Measurements from ENCODE around the gene CDK17. TPM values are rescaled to one million over a fixed set of nuclear protein-coding genes. Genes with fewer than 3 reads are reported as not detected.

Gene CDK17
- total and polyA plus RNA-seq, 9 of the 15 experiments (the other 6 are each of a cell fraction or from before 2014, with no cell fraction given): 4.8 to 39.3 (median 21.6) TPM

- TF ChIP-seq SIRT6 (IDR thresholded peaks at IDR 0.05; ENCODE audit: low read depth, low read length) (no peak), L3MBTL2 (IDR thresholded peaks at IDR 0.05) (no peak), TFAM (CRISPR knock-in tag; conservative IDR thresholded peaks at IDR 0.05) (no peak)
Measured at GRCh38 chr12:96400631-96401075, 414 bp upstream of the CDK17 start (continued).

DNA sequence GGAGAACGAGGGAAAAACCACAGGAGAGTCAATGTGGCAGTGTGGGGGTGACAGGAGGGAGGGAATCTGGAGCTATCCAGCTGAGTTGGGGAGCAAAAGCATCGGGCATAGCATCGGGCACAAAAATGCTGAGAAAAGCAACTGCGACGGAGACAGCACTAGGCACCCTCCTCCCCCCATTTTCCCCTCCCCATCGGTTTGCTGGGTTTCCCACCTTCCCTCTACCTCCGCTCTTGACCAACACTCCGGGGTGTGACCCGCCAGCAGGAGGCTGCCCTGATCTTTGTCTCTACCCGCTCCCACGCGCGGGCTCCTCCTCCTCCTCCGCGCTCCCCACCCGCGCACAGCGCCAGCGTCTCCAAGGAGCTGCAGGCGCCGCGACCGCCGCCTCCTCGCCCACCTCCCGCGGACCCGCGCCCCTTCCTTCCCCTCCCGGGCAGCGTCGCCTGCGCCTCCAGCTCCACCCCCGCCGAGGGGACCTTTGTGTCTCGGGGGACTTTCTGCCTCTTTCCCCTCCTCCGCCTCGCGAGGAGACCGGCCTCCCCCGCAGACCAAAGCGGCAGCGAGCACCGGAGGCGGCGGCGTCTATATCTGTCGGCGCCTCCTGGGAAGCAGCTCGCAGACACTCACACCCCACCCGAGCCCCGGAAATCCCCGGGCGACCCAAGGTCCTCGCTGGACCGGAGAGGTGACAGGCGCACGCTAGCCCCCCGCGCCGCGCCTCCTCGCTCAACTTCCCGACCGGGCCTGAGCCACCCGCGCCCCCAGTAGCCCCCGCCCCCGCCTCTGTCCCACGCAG lies 920 bp downstream of the CDK17 start:
- Histone ChIP-seq H3K9me3 (replicated peaks; ENCODE audit: control insufficient read depth, insufficient read depth, low read depth, low read length) (no peaks in the 10 kb centered on the region), H3K4me1 (replicated peaks in 1 of 2; ENCODE audit: control insufficient read depth in 2 of 2, insufficient read depth in 2 of 2, low read length in 2 of 2) (peaks cover 10% of the 10 kb centered on the region in 2 experiments; a peak in 3 of 5 replicates), H3K27ac (ENCODE audit: extremely low read depth, low read depth, low read length) (peak overlapping the region; percentile 96), H3K4me3 (peak overlapping the region; percentile 90), H3K4me2 (ENCODE audit: insufficient read depth, low read length) (peak overlapping the region; percentile 94), H3K27me3 (ENCODE audit: control insufficient read depth in 2 of 2, insufficient read depth in 2 of 2, low read length in 2 of 2) (no peaks in the 10 kb centered on the region), H4K20me1 (replicated peaks; ENCODE audit: control insufficient read depth, insufficient read depth, low read length) (peaks cover 7% of the 10 kb centered on the region), H3K79me2 (ENCODE audit: control insufficient read depth, insufficient read depth, low read length) (peaks cover 59% of the 10 kb centered on the region), H2AFZ (ENCODE audit: low read depth, low read length) (peak overlapping the region; percentile 77), H3K9ac (ENCODE audit: insufficient read depth in 1 of 2, low read depth in 2 of 2, low read length in 2 of 2) (peak overlapping the region; percentile 86 to 98), H3K9me1 (ENCODE audit: control insufficient read depth, insufficient read depth, low read length) (no peaks in the 10 kb centered on the region), H3K36me3 (ENCODE audit: control insufficient read depth, insufficient read depth, low read length) (no peaks in the 10 kb centered on the region; the same call in 2 of the 3 replicates)
- no TSS peak for BruUV-seq (replicated peaks)
- 0% methylated on average over 8 of the region's 70 CpGs for WGBS (ENCODE audit: insufficient coverage, low coverage, missing lambda C conversion rate)
- DNase-seq (ENCODE audit: extremely low read depth in 1 of 4, low spot score in 3 of 4) (peak; percentile 66 to 85 (median 72)), ATAC-seq (peak; percentile 74), FAIRE-seq (no peak)
- POLR2A ChIA-PET: interaction anchor here (0.6 to 4.1 kb wide), 12 partner anchors 10 to 156 kb away, joined by 3 to 20 read pairs (median 3); no protein-coding TSS in a partner anchor
- in situ Hi-C loops (cut with MboI): no loop called here
- intact Hi-C loops (cut with micrococcal nuclease): loop anchor here (2.0 to 5.0 kb wide), 3 partner anchors 23 to 182 kb away; no protein-coding TSS in a partner anchor
- CTCF ChIA-PET (ENCODE audit: low intra/inter-chr PET ratio): no interaction called here
- no peak for TF ChIP-seq NFIX (CRISPR knock-in tag; IDR thresholded peaks at IDR 0.05; ENCODE audit: low read depth)
- TF ChIP-seq MXD1 (CRISPR knock-in tag; IDR thresholded peaks at IDR 0.05; ENCODE audit: borderline replicate concordance, poor library complexity, severe bottlenecking): no peak
- TF ChIP-seq ZNF79 (CRISPR knock-in tag; IDR thresholded peaks at IDR 0.05; ENCODE audit: low read depth): no peak
- TF ChIP-seq SMARCE1 (IDR thresholded peaks at IDR 0.05): peak; percentile 61; the same call in 1 of the 2 replicates
- TF ChIP-seq ATF4 (CRISPR knock-in tag; IDR thresholded peaks at IDR 0.05): no peak
- TF ChIP-seq CXXC5 (CRISPR knock-in tag; IDR thresholded peaks at IDR 0.05): peak; percentile 52
- TF ChIP-seq E2F6 (IDR thresholded peaks at IDR 0.05; ENCODE audit: borderline replicate concordance in 1 of 2, extremely low read depth in 1 of 2, insufficient read depth in 1 of 2, insufficient read length in 1 of 2, low read depth in 1 of 2, low read length in 1 of 2, poor library complexity in 1 of 2, severe bottlenecking in 1 of 2): peak; percentile 43 to 52
- TF ChIP-seq SRSF3 (IDR thresholded peaks at IDR 0.05; ENCODE audit: insufficient read depth, low read length): no peak
- 0 out of 2 replicates have a peak, but pooled peaks have one; percentile 48 for TF ChIP-seq BCOR (IDR thresholded peaks at IDR 0.05)
- peak; percentile 99 for TF ChIP-seq EGR1 (conservative IDR thresholded peaks at IDR 0.05)
- TF ChIP-seq TAF9B (IDR thresholded peaks at IDR 0.05; ENCODE audit: partially characterized antibody): no peak
- no peak for TF ChIP-seq GTF2B (IDR thresholded peaks at IDR 0.05; ENCODE audit: extremely low read depth, insufficient read length)
- peak; percentile 72; the same call in 1 of the 2 replicates for TF ChIP-seq KLF16 (IDR thresholded peaks at IDR 0.05)
- no peak for TF ChIP-seq RBM39 (optimal IDR thresholded peaks at IDR 0.05; ENCODE audit: low read depth, low read length)

Measured in K562 (cell line).